Measurements from ENCODE around the gene ST7.

The ST7 gene

GRCh38 chr7:116942504-116942903, 10.8 kb upstream of the ST7 start:
- H3K27me3 ChIP-seq (ENCODE audit: insufficient read depth, low read depth, severe bottlenecking) = peaks cover 85% of the 10 kb centered on the region
- no peaks in the 10 kb centered on the region for H3K36me3 ChIP-seq
- no peak overlapping the region for H3K4me3 ChIP-seq (ENCODE audit: low read depth, low read length)
- no peak for TF ChIP-seq CTCF (IDR thresholded peaks at IDR 0.05; ENCODE audit: low read depth, low read length)
- H3K9me3 ChIP-seq (ENCODE audit: severe bottlenecking) = no peaks in the 10 kb centered on the region
- no peak overlapping the region for H3K27ac ChIP-seq
- no peak for DNase-seq

GRCh38 chr7:116948934-116949333, 4.4 kb upstream of the ST7 start:
- no peak for DNase-seq
- Histone ChIP-seq H3K27ac (no peak overlapping the region), H3K4me3 (ENCODE audit: low read depth, low read length) (no peak overlapping the region), H3K27me3 (ENCODE audit: insufficient read depth, low read depth, severe bottlenecking) (peaks cover 79% of the 10 kb centered on the region), H3K36me3 (no peaks in the 10 kb centered on the region), H3K9me3 (ENCODE audit: severe bottlenecking) (no peaks in the 10 kb centered on the region)
- no peak for TF ChIP-seq CTCF (IDR thresholded peaks at IDR 0.05; ENCODE audit: low read depth, low read length)

GRCh38 chr7:116949941-116950801, 3.1 kb upstream of the ST7 start:
- Histone ChIP-seq H3K27me3 (ENCODE audit: insufficient read depth, low read depth, severe bottlenecking) (peaks cover 81% of the 10 kb centered on the region), H3K36me3 (no peaks in the 10 kb centered on the region), H3K9me3 (ENCODE audit: severe bottlenecking) (no peaks in the 10 kb centered on the region), H3K27ac (no peak overlapping the region), H3K4me3 (ENCODE audit: low read depth, low read length) (no peak overlapping the region)
- no peak for TF ChIP-seq CTCF (IDR thresholded peaks at IDR 0.05; ENCODE audit: low read depth, low read length)
- no peak for DNase-seq

GRCh38 chr7:116950889-116951351, 2.4 kb upstream of the ST7 start:
- no peak for TF ChIP-seq CTCF (IDR thresholded peaks at IDR 0.05; ENCODE audit: low read depth, low read length)
- Histone ChIP-seq H3K4me3 (ENCODE audit: low read depth, low read length) (no peak overlapping the region), H3K27me3 (ENCODE audit: insufficient read depth, low read depth, severe bottlenecking) (peaks cover 82% of the 10 kb centered on the region), H3K27ac (no peak overlapping the region), H3K36me3 (no peaks in the 10 kb centered on the region), H3K9me3 (ENCODE audit: severe bottlenecking) (no peaks in the 10 kb centered on the region)
- no peak for DNase-seq

- DNase-seq = no peak
- Histone ChIP-seq H3K9me3 (ENCODE audit: severe bottlenecking) (no peaks in the 10 kb centered on the region), H3K27ac (no peak overlapping the region), H3K27me3 (ENCODE audit: insufficient read depth, low read depth, severe bottlenecking) (peaks cover 83% of the 10 kb centered on the region), H3K36me3 (no peaks in the 10 kb centered on the region), H3K4me3 (ENCODE audit: low read depth, low read length) (no peak overlapping the region)
- no peak for TF ChIP-seq CTCF (IDR thresholded peaks at IDR 0.05; ENCODE audit: low read depth, low read length)
Measured at GRCh38 chr7:116951366-116952292, 1.7 kb upstream of the ST7 start.
